ENCODE results near the gene F8A1. TPM values are rescaled to one million over a fixed set of nuclear protein-coding genes. Genes with fewer than 3 reads are reported as not detected.

Gene F8A1
- polyA plus RNA-seq, 2 donors: 13.9 to 17.0 TPM

Other genes with a start within 250 kb of the F8A1 start
- 1 to 10 TPM in 1 of 2 donors, not detected in 1; 2.8 TPM for gene CTAG2, start 232.8 kb upstream of the F8A1 start, polyA plus RNA-seq
- under 1 TPM; 0.56 to 0.57 TPM for gene GAB3, start 135.3 kb upstream of the F8A1 start, polyA plus RNA-seq
- 10 to 100 TPM; 22.3 to 43.0 TPM for gene DKC1, start 123.5 kb upstream of the F8A1 start, polyA plus RNA-seq
- gene MPP1, start 80.9 kb upstream of the F8A1 start, polyA plus RNA-seq: 1 to 10 TPM; 4.1 to 6.4 TPM
- not detected for gene SMIM9, start 51.7 kb upstream of the F8A1 start, polyA plus RNA-seq
- 1 to 10 TPM; 2.2 TPM for gene F8, start 136.4 kb downstream of the F8A1 start, polyA plus RNA-seq
- 10 to 100 TPM; 31.8 to 58.4 TPM for gene FUNDC2, start 140.5 kb downstream of the F8A1 start, polyA plus RNA-seq
- gene CMC4, start 184.8 kb downstream of the F8A1 start, polyA plus RNA-seq: 10 to 100 TPM; 10.1 to 14.2 TPM
- gene MTCP1, start 184.8 kb downstream of the F8A1 start, polyA plus RNA-seq: 10 to 100 TPM; 11.6 to 64.1 TPM
- gene BRCC3, start 185.2 kb downstream of the F8A1 start, polyA plus RNA-seq: 10 to 100 TPM in 1 of 2 donors, 1 to 10 TPM in 1; 9.8 to 17.6 TPM

All from esophagus (tissue), 2 donors.